WTC11 (cell line): ENCODE results near the gene JMJD8. TPM values are rescaled to one million over a fixed set of nuclear protein-coding genes. Genes with fewer than 3 reads are reported as not detected.

Experiments used
- ATAC-seq: fragments of 200-7000 bp; cut with Tn5 transposase; 2 replicates; pipeline ENCODE4 v1.10.0; 2021; ENCODE audit warnings: mild to moderate bottlenecking, moderate library complexity
- CTCF ChIA-PET: fragments of 300-600 bp; sonication (Branson Sonifier 250); formaldehyde crosslinking; loops from one replicate; lab custom pipeline; 2021; ENCODE audit warnings: antibody characterized with exemption; lab: Charles Lee
- POLR2A ChIA-PET: fragments of 350-600 bp; sonication (Branson Sonifier 250); formaldehyde crosslinking; loops from one replicate; lab custom pipeline; 2021; ENCODE audit warnings: antibody characterized with exemption; lab: Charles Lee
- DNase-seq: peaks from one replicate; pipeline ENCODE4 v3.0.0; 2021; ENCODE audit warnings: low spot score
- H3K27ac Mint-ChIP-seq: 2 replicates; pipeline ENCODE4 v1.8.0; 2021; ENCODE audit warnings: mixed read lengths
- H3K27me3 Mint-ChIP-seq: 2 replicates; pipeline ENCODE4 v1.8.0; 2021; ENCODE audit warnings: low read depth, mild to moderate bottlenecking, moderate library complexity, mixed read lengths
- H3K36me3 Mint-ChIP-seq: 2 replicates; pipeline ENCODE4 v1.8.0; 2021; ENCODE audit warnings: mixed read lengths
- H3K4me1 Mint-ChIP-seq: 2 replicates; pipeline ENCODE4 v1.8.0; 2022; ENCODE audit warnings: mixed read lengths
- H3K4me3 Mint-ChIP-seq: 2 replicates; pipeline ENCODE4 v1.8.0; 2021; ENCODE audit warnings: mild to moderate bottlenecking, moderate library complexity, mixed read lengths
- H3K9me3 Mint-ChIP-seq: 2 replicates; pipeline ENCODE4 v1.8.0; 2021; ENCODE audit warnings: mixed read lengths
- AR ChIP-seq: fragments of 250-450 bp; sonication (Bioruptor Pico); IDR thresholded peaks from 2 replicates; pipeline ENCODE4 v1.9.0; 2021; ENCODE audit warnings: mild to moderate bottlenecking
- ATF2 ChIP-seq: sonication (generic); formaldehyde crosslinking; IDR thresholded peaks from 2 replicates; pipeline ENCODE4 v1.8.1; 2022; ENCODE audit warnings: low read depth, missing genetic modification reagents, borderline replicate concordance
- CBFB ChIP-seq: sonication (generic); formaldehyde crosslinking; IDR thresholded peaks from 2 replicates; pipeline ENCODE4 v1.8.1; 2022; ENCODE audit warnings: mild to moderate bottlenecking, low read depth, missing genetic modification reagents
- CREM ChIP-seq: sonication (generic); formaldehyde crosslinking; IDR thresholded peaks from 2 replicates; pipeline ENCODE4 v1.8.1; 2022; ENCODE audit warnings: mild to moderate bottlenecking, missing genetic modification reagents, moderate library complexity
- ESRRA ChIP-seq: sonication (generic); formaldehyde crosslinking; IDR thresholded peaks from 2 replicates; pipeline ENCODE4 v1.8.1; 2022; ENCODE audit warnings: mild to moderate bottlenecking, missing genetic modification reagents, borderline replicate concordance
- GTF2I ChIP-seq: fragments of 250-450 bp; sonication (Bioruptor Pico); conservative IDR thresholded peaks from 2 replicates; pipeline ENCODE4 v1.4.0; 2021; ENCODE audit warnings: mild to moderate bottlenecking
- NR1H2 ChIP-seq: sonication (generic); formaldehyde crosslinking; IDR thresholded peaks from 2 replicates; pipeline ENCODE4 v1.9.0; 2021; ENCODE audit warnings: mild to moderate bottlenecking, moderate library complexity, missing genetic modification reagents
- SMAD4 ChIP-seq: sonication (generic); formaldehyde crosslinking; IDR thresholded peaks from 2 replicates; pipeline ENCODE4 v1.8.0; 2022; ENCODE audit warnings: mild to moderate bottlenecking, missing genetic modification reagents
- STAT6 ChIP-seq: sonication (generic); formaldehyde crosslinking; conservative IDR thresholded peaks from 2 replicates; pipeline ENCODE4 v1.8.1; 2023; ENCODE audit warnings: mild to moderate bottlenecking, low read depth, missing genetic modification reagents, moderate library complexity
- USF2 ChIP-seq: sonication (generic); formaldehyde crosslinking; IDR thresholded peaks from 2 replicates; pipeline ENCODE4 v1.8.1; 2023; ENCODE audit warnings: mild to moderate bottlenecking, missing genetic modification reagents, moderate library complexity
- ZBTB21 ChIP-seq: sonication (generic); formaldehyde crosslinking; IDR thresholded peaks from 2 replicates; pipeline ENCODE4 v1.8.1; 2023; ENCODE audit warnings: mild to moderate bottlenecking, missing genetic modification reagents, borderline replicate concordance
- ZMAT4 ChIP-seq: fragments of 250-450 bp; sonication (Bioruptor Pico); IDR thresholded peaks from 2 replicates; pipeline ENCODE4 v1.9.0; 2021; ENCODE audit warnings: mild to moderate bottlenecking
- ZNF219 ChIP-seq: sonication (generic); formaldehyde crosslinking; IDR thresholded peaks from 2 replicates; pipeline ENCODE4 v1.8.0; 2023; ENCODE audit warnings: missing genetic modification reagents, mild to moderate bottlenecking, borderline replicate concordance
- ZNF281 ChIP-seq: sonication (generic); formaldehyde crosslinking; IDR thresholded peaks from 2 replicates; pipeline ENCODE4 v1.8.0; 2023; ENCODE audit warnings: mild to moderate bottlenecking, missing genetic modification reagents
- ZNF512 ChIP-seq: sonication (generic); formaldehyde crosslinking; IDR thresholded peaks from 2 replicates; pipeline ENCODE4 v1.8.1; 2022; ENCODE audit warnings: missing genetic modification reagents, borderline replicate concordance
- ZNF671 ChIP-seq: fragments of 250-450 bp; sonication (Bioruptor Pico); IDR thresholded peaks from 2 replicates; pipeline ENCODE4 v1.8.0; 2021; ENCODE audit warnings: mild to moderate bottlenecking
- total RNA-seq: library from RNA; stranded (reverse); gene quantifications from 3 replicates; pipeline ENCODE4 v1.2.3, GENCODE V29; 2021

Gene JMJD8
- total RNA-seq, 1 experiment from 2014 or later: 61.2 TPM

- TF ChIP-seq AR: no peak
- TF ChIP-seq NR1H2 (CRISPR knock-in tag): no peak
Observed at GRCh38 chr16:640614-641013, 43.5 kb downstream of the JMJD8 start (continued).

- H3K36me3 Mint-ChIP-seq: no peaks in the 10 kb centered on the region
- peak overlapping the region; percentile 36 for H3K4me3 Mint-ChIP-seq
- DNase-seq (no peak), ATAC-seq (no peak)
- TF ChIP-seq ZNF219 (no peak), ZNF512 (CRISPR knock-in tag) (no peak), CREM (CRISPR knock-in tag) (no peak), ZNF671 (no peak), SMAD4 (CRISPR knock-in tag) (no peak), NR1H2 (CRISPR knock-in tag) (no peak), ESRRA (no peak), ZMAT4 (CRISPR knock-in tag) (no peak)
- H3K4me1 Mint-ChIP-seq: peaks cover 19% of the 10 kb centered on the region
- H3K27ac Mint-ChIP-seq: peak overlapping the region; percentile 72
- ChIA-PET CTCF (interaction anchor here (0.5 to 4.0 kb wide), 13 partner anchors 9 to 361 kb away, joined by 3 to 37 read pairs (median 5); partner anchors contain the start of genes RHOT2 and WDR90), POLR2A (interaction anchor here (0.8 to 1.5 kb wide), 2 partner anchors 9 to 22 kb away, joined by 5 to 7 read pairs; no protein-coding TSS in a partner anchor)
- no peaks in the 10 kb centered on the region for H3K9me3 Mint-ChIP-seq
- H3K27me3 Mint-ChIP-seq: peaks cover 4% of the 10 kb centered on the region; the same call in 1 of the 2 replicates
Observed at GRCh38 chr16:638836-639235, 45.3 kb downstream of the JMJD8 start.

GRCh38 chr16:638034-638543 is 46.0 kb downstream of the JMJD8 start:
- ChIA-PET POLR2A (interaction anchor here (0.8 to 1.5 kb wide), 4 partner anchors 10 to 30 kb away, joined by 3 to 7 read pairs (median 4); partner anchors contain the start of genes RHOT2 and WDR90), CTCF (interaction anchor here (0.8 to 4.0 kb wide), 11 partner anchors 10 to 285 kb away, joined by 3 to 37 read pairs (median 5); partner anchors contain the start of genes RHOT2 and WDR90)
- H3K4me3 Mint-ChIP-seq: peak overlapping the region; percentile 61
- DNase-seq: peak; percentile 45
- H3K27me3 Mint-ChIP-seq: peaks cover 4% of the 10 kb centered on the region; the same call in 1 of the 2 replicates
- H3K27ac Mint-ChIP-seq: peak overlapping the region; percentile 63; the same call in 1 of the 2 replicates
- no peaks in the 10 kb centered on the region for H3K9me3 Mint-ChIP-seq
- H3K4me1 Mint-ChIP-seq: peaks cover 19% of the 10 kb centered on the region
- no peaks in the 10 kb centered on the region for H3K36me3 Mint-ChIP-seq
- ATAC-seq: no peak
- TF ChIP-seq STAT6 (0 out of 2 replicates have a peak, but pooled peaks have one; percentile 68), USF2 (CRISPR knock-in tag) (no peak), ZNF281 (peak; percentile 49; the same call in 1 of the 2 replicates), GTF2I (CRISPR knock-in tag) (no peak), ATF2 (no peak), ZBTB21 (CRISPR knock-in tag) (0 out of 2 replicates have a peak, but pooled peaks have one; percentile 34), CBFB (0 out of 2 replicates have a peak, but pooled peaks have one; percentile 49)
